Measurements from ENCODE around the gene SCN9A. TPM values are rescaled to one million over a fixed set of nuclear protein-coding genes. Genes with fewer than 3 reads are reported as not detected.

The SCN9A gene
- polyA plus RNA-seq, 1 donor from 2014 or later = 10.4 TPM

- peaks cover 3% of the 10 kb centered on the region for H3F3A ChIP-seq (ENCODE audit: insufficient read depth, low read length, poor library complexity, severe bottlenecking)
- no peak overlapping the region for H3K27ac ChIP-seq (ENCODE audit: low read length)
- no peaks in the 10 kb centered on the region for H3K36me3 ChIP-seq (ENCODE audit: insufficient read depth, low read length)
- H3K79me2 ChIP-seq (replicated peaks; ENCODE audit: insufficient read depth, low read length) = no peaks in the 10 kb centered on the region
- no peak for TF ChIP-seq REST (IDR thresholded peaks at IDR 0.05; ENCODE audit: borderline replicate concordance)
- no peak for TF ChIP-seq CTCF (IDR thresholded peaks at IDR 0.05; ENCODE audit: poor library complexity, severe bottlenecking)
- no peak for TF ChIP-seq EZH2 (IDR thresholded peaks at IDR 0.05; ENCODE audit: borderline replicate concordance, insufficient read depth, low read length, poor library complexity, severe bottlenecking)
- no peak for TF ChIP-seq MXI1 (conservative IDR thresholded peaks at IDR 0.05; ENCODE audit: poor library complexity, severe bottlenecking)
- no peak for TF ChIP-seq TAF1 (IDR thresholded peaks at IDR 0.05; ENCODE audit: low read depth)
- no peak for TF ChIP-seq EP300 (conservative IDR thresholded peaks at IDR 0.05; ENCODE audit: poor library complexity, severe bottlenecking)
- no peak for TF ChIP-seq POLR2AphosphoS5 (IDR thresholded peaks at IDR 0.05)
- no peak for TF ChIP-seq SMC3 (conservative IDR thresholded peaks at IDR 0.05; ENCODE audit: poor library complexity)
- TF ChIP-seq RAD21 (conservative IDR thresholded peaks at IDR 0.05) = no peak
- H3K9me3 ChIP-seq (ENCODE audit: low read length) = no peaks in the 10 kb centered on the region
- H4K20me1 ChIP-seq (ENCODE audit: insufficient read depth) = no peaks in the 10 kb centered on the region
- peaks cover 8% of the 10 kb centered on the region for H3K27me3 ChIP-seq (ENCODE audit: insufficient read depth, low read depth, low read length)
- no peak overlapping the region for H2AFZ ChIP-seq (ENCODE audit: low read depth, low read length)
- H3K4me2 ChIP-seq (ENCODE audit: low read length) = no peak overlapping the region
- H3K9me2 ChIP-seq (ENCODE audit: insufficient read depth, low read length) = no peaks in the 10 kb centered on the region
- H3K9ac ChIP-seq (ENCODE audit: low read length) = no peak overlapping the region
- H3K4me3 ChIP-seq (ENCODE audit: low read length) = no peak overlapping the region
Measured at GRCh38 chr2:166372046-166372445, 3.7 kb downstream of the SCN9A start.

GRCh38 chr2:166365803-166366420, 9.8 kb downstream of the SCN9A start:
- no peak overlapping the region for H3K4me2 ChIP-seq (ENCODE audit: low read length)
- TF ChIP-seq POLR2AphosphoS5 (IDR thresholded peaks at IDR 0.05) = no peak
- TF ChIP-seq REST (IDR thresholded peaks at IDR 0.05; ENCODE audit: borderline replicate concordance) = no peak
- TF ChIP-seq SMC3 (conservative IDR thresholded peaks at IDR 0.05; ENCODE audit: poor library complexity) = no peak
- TF ChIP-seq RAD21 (conservative IDR thresholded peaks at IDR 0.05) = no peak
- TF ChIP-seq EZH2 (IDR thresholded peaks at IDR 0.05; ENCODE audit: borderline replicate concordance, insufficient read depth, low read length, poor library complexity, severe bottlenecking) = no peak
- no peak for TF ChIP-seq TAF1 (IDR thresholded peaks at IDR 0.05; ENCODE audit: low read depth)
- no peak for TF ChIP-seq EP300 (conservative IDR thresholded peaks at IDR 0.05; ENCODE audit: poor library complexity, severe bottlenecking)
- no peak for TF ChIP-seq MXI1 (conservative IDR thresholded peaks at IDR 0.05; ENCODE audit: poor library complexity, severe bottlenecking)
- TF ChIP-seq CTCF (IDR thresholded peaks at IDR 0.05; ENCODE audit: poor library complexity, severe bottlenecking) = no peak
- no peak overlapping the region for H3K9ac ChIP-seq (ENCODE audit: low read length)

More at GRCh38 chr2:166365803-166366420, 9.8 kb downstream of the SCN9A start:
- Histone ChIP-seq H3K4me3 (ENCODE audit: low read length) (no peak overlapping the region), H3K27me3 (ENCODE audit: insufficient read depth, low read depth, low read length) (no peaks in the 10 kb centered on the region), H3K9me3 (ENCODE audit: low read length) (no peaks in the 10 kb centered on the region), H3K9me2 (ENCODE audit: insufficient read depth, low read length) (no peaks in the 10 kb centered on the region), H3K79me2 (replicated peaks; ENCODE audit: insufficient read depth, low read length) (no peaks in the 10 kb centered on the region), H3F3A (ENCODE audit: insufficient read depth, low read length, poor library complexity, severe bottlenecking) (no peaks in the 10 kb centered on the region), H4K20me1 (ENCODE audit: insufficient read depth) (no peaks in the 10 kb centered on the region), H2AFZ (ENCODE audit: low read depth, low read length) (no peak overlapping the region), H3K36me3 (ENCODE audit: insufficient read depth, low read length) (no peaks in the 10 kb centered on the region), H3K27ac (ENCODE audit: low read length) (no peak overlapping the region)
